ENCODE measurements around the gene PRKRIP1.
A peak's percentile ranks its signal among the peaks of the same experiment; 100 is the strongest.

PRKRIP1 gene

GRCh38 chr7:102392330-102392729 is 3.8 kb upstream of the PRKRIP1 start:
- Histone ChIP-seq H4K20me1 (ENCODE audit: insufficient read depth, low read length) (no peaks in the 10 kb centered on the region), H2AFZ (ENCODE audit: low read length) (no peak overlapping the region), H3K27ac (ENCODE audit: low read depth, low read length, poor library complexity, severe bottlenecking) (no peak overlapping the region), H3F3A (ENCODE audit: insufficient read depth, low read length) (no peaks in the 10 kb centered on the region; the same call in 1 of the 2 replicates), H3K9ac (ENCODE audit: low read length) (no peak overlapping the region), H3K27me3 (ENCODE audit: insufficient read depth, low read length) (no peaks in the 10 kb centered on the region), H3K79me2 (ENCODE audit: insufficient read depth, low read length) (peaks cover 8% of the 10 kb centered on the region; the same call in 1 of the 2 replicates), H3K9me3 (ENCODE audit: low read length) (no peaks in the 10 kb centered on the region), H3K9me2 (ENCODE audit: low read depth, low read length) (no peaks in the 10 kb centered on the region), H3K4me3 (ENCODE audit: low read depth, low read length, poor library complexity, severe bottlenecking) (no peak overlapping the region), H3K4me2 (ENCODE audit: low read length) (no peak overlapping the region), H3K4me1 (ENCODE audit: insufficient read depth, low read length, severe bottlenecking) (peaks cover 14% of the 10 kb centered on the region), H3K36me3 (ENCODE audit: insufficient read depth, low read length) (peaks cover 27% of the 10 kb centered on the region)
- TF ChIP-seq CTCF (IDR thresholded peaks at IDR 0.05; ENCODE audit: low read length), result no peak
- no peak for TF ChIP-seq EZH2 (IDR thresholded peaks at IDR 0.05; ENCODE audit: borderline replicate concordance, low read length)

- TF ChIP-seq EZH2 (IDR thresholded peaks at IDR 0.05; ENCODE audit: borderline replicate concordance, low read length), result no peak
- no peak for TF ChIP-seq CTCF (IDR thresholded peaks at IDR 0.05; ENCODE audit: low read length)
- H2AFZ ChIP-seq (ENCODE audit: low read length), result no peak overlapping the region
- no peak overlapping the region for H3K4me2 ChIP-seq (ENCODE audit: low read length)
- peaks cover 17% of the 10 kb centered on the region for H3K4me1 ChIP-seq (ENCODE audit: insufficient read depth, low read length, severe bottlenecking)
- no peak overlapping the region for H3K9ac ChIP-seq (ENCODE audit: low read length)
- H3K9me3 ChIP-seq (ENCODE audit: low read length), result no peaks in the 10 kb centered on the region
- no peaks in the 10 kb centered on the region for H3K27me3 ChIP-seq (ENCODE audit: insufficient read depth, low read length)
- H3K9me2 ChIP-seq (ENCODE audit: low read depth, low read length), result no peaks in the 10 kb centered on the region
- H3K4me3 ChIP-seq (ENCODE audit: low read depth, low read length, poor library complexity, severe bottlenecking), result no peak overlapping the region
- H4K20me1 ChIP-seq (ENCODE audit: insufficient read depth, low read length), result no peaks in the 10 kb centered on the region
- no peaks in the 10 kb centered on the region; the same call in 1 of the 2 replicates for H3F3A ChIP-seq (ENCODE audit: insufficient read depth, low read length)
- no peak overlapping the region for H3K27ac ChIP-seq (ENCODE audit: low read depth, low read length, poor library complexity, severe bottlenecking)
- H3K36me3 ChIP-seq (ENCODE audit: insufficient read depth, low read length), result peaks cover 31% of the 10 kb centered on the region
- peaks cover 10% of the 10 kb centered on the region; the same call in 1 of the 2 replicates for H3K79me2 ChIP-seq (ENCODE audit: insufficient read depth, low read length)
Measured at GRCh38 chr7:102393467-102393866, 2.7 kb upstream of the PRKRIP1 start.

DNA sequence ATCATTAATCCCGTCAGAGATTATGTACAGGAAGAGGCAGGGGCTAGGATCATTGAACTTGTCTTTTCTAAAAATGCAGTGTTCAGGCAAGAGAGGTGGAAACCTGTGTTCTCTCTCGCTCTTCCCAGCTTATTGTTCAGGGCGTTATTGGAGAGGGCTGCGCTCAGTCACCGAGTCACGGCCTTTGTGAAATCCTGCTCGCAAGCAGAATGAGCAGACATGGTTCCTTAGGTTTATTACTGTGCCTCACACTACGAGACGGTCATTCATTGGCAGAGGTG is 631 bp upstream of the PRKRIP1 start:
- Histone ChIP-seq H3K4me2 (ENCODE audit: low read length) (peak overlapping the region; percentile 96), H3K27ac (ENCODE audit: low read depth, low read length, poor library complexity, severe bottlenecking) (peak overlapping the region; percentile 68), H4K20me1 (ENCODE audit: insufficient read depth, low read length) (no peaks in the 10 kb centered on the region), H3K4me1 (ENCODE audit: insufficient read depth, low read length, severe bottlenecking) (peaks cover 17% of the 10 kb centered on the region), H3K27me3 (ENCODE audit: insufficient read depth, low read length) (no peaks in the 10 kb centered on the region), H3F3A (ENCODE audit: insufficient read depth, low read length) (no peaks in the 10 kb centered on the region), H3K9me2 (ENCODE audit: low read depth, low read length) (no peaks in the 10 kb centered on the region), H3K9me3 (ENCODE audit: low read length) (no peaks in the 10 kb centered on the region), H3K36me3 (ENCODE audit: insufficient read depth, low read length) (peaks cover 51% of the 10 kb centered on the region), H3K9ac (ENCODE audit: low read length) (peak overlapping the region; percentile 82), H3K79me2 (ENCODE audit: insufficient read depth, low read length) (peaks cover 10% of the 10 kb centered on the region; the same call in 1 of the 2 replicates), H2AFZ (ENCODE audit: low read length) (no peak overlapping the region), H3K4me3 (ENCODE audit: low read depth, low read length, poor library complexity, severe bottlenecking) (peak overlapping the region; percentile 77)
- TF ChIP-seq EZH2 (IDR thresholded peaks at IDR 0.05; ENCODE audit: borderline replicate concordance, low read length), result no peak
- no peak for TF ChIP-seq CTCF (IDR thresholded peaks at IDR 0.05; ENCODE audit: low read length)
